BE2C (cell line): Measurements from ENCODE around the gene EVI2B. TPM values are rescaled to one million over a fixed set of nuclear protein-coding genes. Genes with fewer than 3 reads are reported as not detected.
"Not testable (repeated sequence)": the region's sequence is repeated elsewhere in the genome, so short reads cannot be mapped to it uniquely, and the experiment has no call there.

Experiments used
- DNase-seq: peaks from one replicate; pipeline ENCODE4 v3.0.0-alpha.2; 2020
- H3K27me3 ChIP-seq: fragments of 250-450 bp; sonication (Bioruptor Pico); 2 replicates; pipeline ENCODE4 v1.5.1; 2020; ENCODE audit warnings: mild to moderate bottlenecking
- H3K36me3 ChIP-seq: fragments of 250-450 bp; sonication (Bioruptor Pico); 2 replicates; pipeline ENCODE4 v1.5.1; 2020; ENCODE audit warnings: mild to moderate bottlenecking
- H3K4me1 ChIP-seq: fragments of 250-450 bp; sonication (Bioruptor Pico); 2 replicates; pipeline ENCODE4 v1.5.1; 2020
- H3K4me3 ChIP-seq: 2 replicates; pipeline ENCODE4 v1.5.1; 2011; ENCODE audit warnings: low read depth, low read length
- H3K9me3 ChIP-seq: fragments of 250-450 bp; sonication (Bioruptor Pico); 2 replicates; pipeline ENCODE4 v1.5.1; 2020
- CTCF ChIP-seq: IDR thresholded peaks from 2 replicates; pipeline ENCODE4 v1.5.1; 2012; ENCODE audit warnings: mild to moderate bottlenecking, low read depth, low read length
- polyA plus RNA-seq: library from polyadenylated mRNA; unstranded; fragments of >200 nt; gene quantifications from one replicate; pipeline ENCODE4 v1.2.1, GENCODE V29; 2012; ENCODE audit warnings: low read depth, missing spikeins; ENCODE audit not compliant: insufficient read length, insufficient read depth

Gene EVI2B
- not detected for polyA plus RNA-seq

- TF ChIP-seq CTCF, result no peak
- Histone ChIP-seq H3K4me1 (no peaks in the 10 kb centered on the region), H3K36me3 (no peaks in the 10 kb centered on the region), H3K27me3 (no peaks in the 10 kb centered on the region), H3K9me3 (no peaks in the 10 kb centered on the region), H3K4me3 (no peak within 1 kb of the TSS)
- DNase-seq, result no peak
These were observed at the start of gene EVI2B for GRCh38 chr17:31313982-31314781. Gene EVI2B, minus strand, starts transcription at chr17:31314054. Its CDS starts 8,445 bp downstream, at chr17:31305609.

- Histone ChIP-seq H3K36me3 (peaks cover 7% of the 10 kb centered on the region; the same call in 1 of the 2 replicates), H3K9me3 (no peaks in the 10 kb centered on the region), H3K4me3 (no peak overlapping the region), H3K4me1 (no peaks in the 10 kb centered on the region), H3K27me3 (no peaks in the 10 kb centered on the region)
- DNase-seq, result no peak
- TF ChIP-seq CTCF, result no peak
These were observed 44.1 kb upstream of the EVI2B start for GRCh38 chr17:31357839-31358394.

GRCh38 chr17:31357091-31357490 lies 43.2 kb upstream of the EVI2B start:
- TF ChIP-seq CTCF, result no peak
- Histone ChIP-seq H3K27me3 (no peaks in the 10 kb centered on the region), H3K4me1 (no peaks in the 10 kb centered on the region), H3K9me3 (no peaks in the 10 kb centered on the region), H3K36me3 (peaks cover 7% of the 10 kb centered on the region; the same call in 1 of the 2 replicates), H3K4me3 (no peak overlapping the region)
- no peak for DNase-seq

GRCh38 chr17:31355935-31356334 lies 42.1 kb upstream of the EVI2B start:
- Histone ChIP-seq H3K4me1 (no peaks in the 10 kb centered on the region), H3K9me3 (no peaks in the 10 kb centered on the region), H3K27me3 (no peaks in the 10 kb centered on the region), H3K36me3 (peaks cover 7% of the 10 kb centered on the region; the same call in 1 of the 2 replicates), H3K4me3 (no peak overlapping the region)
- DNase-seq, result no peak
- TF ChIP-seq CTCF, result no peak

- Histone ChIP-seq H3K4me1 (no peaks in the 10 kb centered on the region), H3K27me3 (no peaks in the 10 kb centered on the region), H3K9me3 (no peaks in the 10 kb centered on the region), H3K4me3 (no peak overlapping the region), H3K36me3 (peaks cover 4% of the 10 kb centered on the region; the same call in 1 of the 2 replicates)
- TF ChIP-seq CTCF, result no peak
- DNase-seq, result no peak
These were observed 35.6 kb upstream of the EVI2B start for GRCh38 chr17:31349454-31349853.

GRCh38 chr17:31345191-31345747 lies 31.4 kb upstream of the EVI2B start:
- not testable (repeated sequence) for H3K9me3 ChIP-seq, DNase-seq, H3K4me1 ChIP-seq, H3K36me3 ChIP-seq, H3K4me3 ChIP-seq, H3K27me3 ChIP-seq
